ENCODE results near the gene GINS2.

Gene GINS2

DNA sequence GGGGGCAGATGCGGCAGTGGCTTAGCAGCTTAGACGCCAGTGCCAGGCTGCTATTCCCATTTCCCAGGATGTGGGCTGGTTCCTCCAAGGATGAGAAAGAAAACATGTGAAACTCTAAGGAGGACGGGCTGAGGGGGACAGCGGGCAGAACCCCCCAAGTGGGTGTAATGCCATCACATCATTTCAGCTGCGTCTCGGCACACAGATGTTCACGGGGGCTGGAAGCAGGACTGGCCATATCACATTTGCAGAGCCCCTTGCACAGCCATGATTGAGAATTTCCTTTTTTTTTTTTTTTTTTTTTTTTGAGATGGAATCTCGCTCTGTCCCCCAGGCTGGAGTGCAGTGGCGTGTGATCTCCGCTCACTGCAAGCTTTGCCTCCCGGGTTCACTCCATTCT lies 15.3 kb upstream of the GINS2 start:
- TF ChIP-seq, protein P1, sequence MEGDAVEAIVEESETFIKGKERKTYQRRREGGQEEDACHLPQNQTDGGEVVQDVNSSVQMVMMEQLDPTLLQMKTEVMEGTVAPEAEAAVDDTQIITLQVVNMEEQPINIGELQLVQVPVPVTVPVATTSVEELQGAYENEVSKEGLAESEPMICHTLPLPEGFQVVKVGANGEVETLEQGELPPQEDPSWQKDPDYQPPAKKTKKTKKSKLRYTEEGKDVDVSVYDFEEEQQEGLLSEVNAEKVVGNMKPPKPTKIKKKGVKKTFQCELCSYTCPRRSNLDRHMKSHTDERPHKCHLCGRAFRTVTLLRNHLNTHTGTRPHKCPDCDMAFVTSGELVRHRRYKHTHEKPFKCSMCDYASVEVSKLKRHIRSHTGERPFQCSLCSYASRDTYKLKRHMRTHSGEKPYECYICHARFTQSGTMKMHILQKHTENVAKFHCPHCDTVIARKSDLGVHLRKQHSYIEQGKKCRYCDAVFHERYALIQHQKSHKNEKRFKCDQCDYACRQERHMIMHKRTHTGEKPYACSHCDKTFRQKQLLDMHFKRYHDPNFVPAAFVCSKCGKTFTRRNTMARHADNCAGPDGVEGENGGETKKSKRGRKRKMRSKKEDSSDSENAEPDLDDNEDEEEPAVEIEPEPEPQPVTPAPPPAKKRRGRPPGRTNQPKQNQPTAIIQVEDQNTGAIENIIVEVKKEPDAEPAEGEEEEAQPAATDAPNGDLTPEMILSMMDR (IDR thresholded peaks at IDR 0.05; ENCODE audit: control insufficient read depth, extremely low read depth, insufficient read depth) = no peak
- no peak for DNase-seq (ENCODE audit: low read depth)
- no peak overlapping the region for H3K4me3 ChIP-seq (ENCODE audit: low read depth, low read length)

DNA sequence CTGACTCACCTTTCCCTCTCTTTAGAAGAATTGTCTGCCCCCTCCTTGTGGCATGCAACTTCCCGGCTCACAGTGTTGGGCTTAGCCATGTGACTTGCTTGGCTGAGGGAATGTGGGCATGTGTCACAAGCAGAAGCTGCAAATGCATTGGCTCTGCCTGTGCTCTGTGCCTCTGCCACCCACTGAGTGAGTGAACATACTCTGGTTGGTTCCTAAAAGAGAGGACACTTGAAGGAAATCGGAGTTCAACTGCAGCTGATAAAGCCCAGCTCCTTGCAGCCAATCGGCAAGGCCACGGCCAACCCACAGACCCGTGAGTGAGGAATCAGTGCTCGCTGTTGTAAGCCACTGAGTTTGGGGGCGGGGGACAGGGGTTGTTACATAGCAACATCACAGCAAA lies 10.9 kb upstream of the GINS2 start:
- no peak overlapping the region for H3K4me3 ChIP-seq (ENCODE audit: low read depth, low read length)
- no peak for DNase-seq (ENCODE audit: low read depth)
- TF ChIP-seq, protein P1 (IDR thresholded peaks at IDR 0.05; ENCODE audit: control insufficient read depth, extremely low read depth, insufficient read depth) = no peak

DNA sequence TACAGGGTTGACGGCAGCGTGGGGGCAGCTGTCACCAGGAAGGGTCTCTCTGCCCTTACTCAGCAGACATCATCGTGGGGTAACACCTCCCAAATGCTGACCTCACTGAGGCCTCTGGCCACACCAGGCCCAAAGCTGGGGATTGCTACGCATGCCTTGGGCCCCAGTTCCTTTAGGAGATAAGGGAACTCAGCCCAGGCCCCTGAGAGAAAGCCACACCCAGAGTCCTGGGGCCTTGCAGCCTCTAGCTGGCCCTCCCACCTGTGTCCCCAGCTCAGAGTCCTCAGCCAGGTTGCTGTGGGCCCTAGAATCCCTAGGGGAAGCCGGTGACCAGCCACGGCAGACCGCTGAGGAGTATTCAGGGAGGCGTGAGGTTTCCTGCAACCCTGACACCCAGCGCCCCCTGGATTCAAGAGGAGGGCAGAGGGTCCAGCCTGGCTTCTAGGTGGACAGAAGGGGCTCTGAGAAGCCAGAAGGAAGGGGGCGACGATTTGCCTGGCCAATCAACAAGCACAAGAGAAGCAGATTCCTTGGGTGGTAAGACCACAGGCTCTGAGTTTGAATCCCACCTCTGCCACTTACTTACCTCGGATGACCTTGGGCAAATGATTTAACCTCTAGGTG lies 10.3 kb upstream of the GINS2 start:
- DNase-seq (ENCODE audit: low read depth) = no peak
- no peak overlapping the region for H3K4me3 ChIP-seq (ENCODE audit: low read depth, low read length)
- TF ChIP-seq, protein P1 (IDR thresholded peaks at IDR 0.05; ENCODE audit: control insufficient read depth, extremely low read depth, insufficient read depth) = no peak

DNA sequence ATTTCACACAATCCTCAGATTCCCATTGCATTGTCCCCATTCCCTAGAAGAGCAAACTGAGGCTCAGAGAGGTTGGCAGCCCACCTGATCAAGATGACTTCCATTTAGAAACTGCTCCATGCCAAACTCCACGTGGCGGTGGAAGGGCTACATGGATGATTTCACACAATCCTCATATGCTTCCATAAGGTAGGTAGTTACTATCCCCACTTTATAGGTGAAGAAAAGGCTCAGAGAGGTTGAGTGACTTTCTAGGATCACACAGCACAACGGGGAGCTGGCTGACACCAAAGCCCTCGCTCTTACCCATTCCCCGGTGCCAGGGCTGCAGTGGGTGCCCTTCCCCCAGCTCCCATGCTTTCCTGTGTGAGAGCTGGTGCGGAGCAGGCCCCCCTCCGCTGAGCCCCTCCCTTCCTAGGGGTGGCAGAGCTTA lies 9.7 kb upstream of the GINS2 start:
- TF ChIP-seq, protein P1 (IDR thresholded peaks at IDR 0.05; ENCODE audit: control insufficient read depth, extremely low read depth, insufficient read depth) = no peak
- H3K4me3 ChIP-seq (ENCODE audit: low read depth, low read length) = no peak overlapping the region

DNA sequence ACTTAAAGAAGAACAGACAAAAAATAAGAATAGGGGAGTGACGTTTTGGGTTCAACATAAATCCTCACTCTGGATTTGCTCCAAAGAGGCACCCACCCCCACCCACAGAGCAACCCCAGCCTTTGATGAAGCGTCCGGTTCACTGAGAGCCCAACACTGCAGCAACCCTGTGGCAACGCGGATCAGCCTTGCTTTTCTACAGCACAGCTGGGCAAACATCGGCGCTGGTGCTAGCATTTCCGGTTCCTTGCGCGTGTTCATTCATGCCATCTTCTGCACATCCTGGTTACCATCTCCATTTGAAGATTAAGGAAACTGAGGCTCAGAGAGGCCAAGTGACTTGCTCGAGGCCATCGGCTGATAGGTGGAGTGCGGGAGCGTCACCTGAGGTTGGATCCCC lies 8.7 kb upstream of the GINS2 start:
- TF ChIP-seq, protein P1 (IDR thresholded peaks at IDR 0.05; ENCODE audit: control insufficient read depth, extremely low read depth, insufficient read depth) = no peak
- no peak overlapping the region for H3K4me3 ChIP-seq (ENCODE audit: low read depth, low read length)
- DNase-seq (ENCODE audit: low read depth) = no peak

More for the DNA sequence above, 9.7 kb upstream of the GINS2 start:
- DNase-seq (ENCODE audit: low read depth) = no peak

DNA sequence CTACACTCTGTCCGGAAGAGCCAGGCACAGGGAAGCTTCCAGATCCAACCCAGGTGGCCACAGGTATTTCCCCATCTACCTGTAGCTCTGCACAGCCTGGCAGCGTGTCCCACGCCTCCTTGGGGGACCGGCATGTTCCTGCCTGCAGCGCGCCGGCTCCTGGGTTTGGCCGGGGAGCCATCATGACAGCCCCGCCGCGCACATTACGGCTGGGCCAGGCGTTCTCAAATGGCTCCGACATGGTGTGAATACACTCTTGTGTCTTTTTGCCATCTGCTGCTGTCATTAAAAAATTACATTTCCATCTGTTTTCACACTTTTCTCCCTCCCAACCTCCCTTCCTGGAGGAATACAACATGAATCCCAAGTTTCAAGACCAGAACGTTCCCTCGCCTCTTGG lies 8.0 kb upstream of the GINS2 start:
- TF ChIP-seq, protein P1 (IDR thresholded peaks at IDR 0.05; ENCODE audit: control insufficient read depth, extremely low read depth, insufficient read depth) = no peak
- no peak for DNase-seq (ENCODE audit: low read depth)
- H3K4me3 ChIP-seq (ENCODE audit: low read depth, low read length) = no peak overlapping the region
